Stimulated activated CD8-positive, alpha-beta memory T cell treated with anti-CD3 and anti-CD28 coated beads, Interleukin-2, amount 100 ng/mL, for 48 hours (primary cell): ENCODE results near the gene HAT1.

Experiments
- DNase-seq, 2 donors: peaks; one replicate each; pipeline ENCODE4 v3.0.0-alpha.2; 2020; ENCODE audit warnings: low read depth in 2 of 2

Gene HAT1

DNA sequence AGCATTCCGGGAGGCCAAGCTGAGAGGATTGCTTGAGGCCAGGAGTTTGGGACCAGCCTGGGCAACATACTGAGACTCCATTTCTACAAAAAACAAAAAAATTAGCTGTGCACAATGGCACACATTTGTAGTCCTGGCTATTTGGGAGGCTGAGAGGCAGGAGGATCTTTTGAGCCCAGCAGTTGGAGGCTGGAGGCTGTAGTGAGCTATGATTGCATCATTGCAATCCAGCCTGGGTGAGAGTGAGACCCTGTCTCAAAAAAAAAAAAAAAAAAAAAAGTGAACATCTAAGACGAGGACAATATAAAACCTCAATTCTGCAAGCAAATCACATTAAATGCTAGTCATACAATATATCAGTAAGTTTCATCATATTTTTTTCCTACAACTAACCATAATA, 2.8 kb upstream of the HAT1 start:
- DNase-seq, result no peak

DNA sequence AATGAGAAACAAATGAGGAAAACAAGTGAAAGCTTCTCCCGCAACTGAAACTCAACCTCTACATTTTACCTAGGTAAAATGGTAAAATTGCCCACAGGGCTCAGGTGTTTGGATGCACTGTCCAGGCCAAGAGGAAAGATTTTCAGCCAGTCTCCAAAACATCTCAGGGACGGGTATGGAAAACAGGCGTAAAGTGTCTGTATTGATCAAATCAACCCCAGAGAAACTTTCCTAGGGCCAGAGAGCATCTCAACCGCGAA, 361 bp upstream of the HAT1 start:
- no peak for DNase-seq

DNA sequence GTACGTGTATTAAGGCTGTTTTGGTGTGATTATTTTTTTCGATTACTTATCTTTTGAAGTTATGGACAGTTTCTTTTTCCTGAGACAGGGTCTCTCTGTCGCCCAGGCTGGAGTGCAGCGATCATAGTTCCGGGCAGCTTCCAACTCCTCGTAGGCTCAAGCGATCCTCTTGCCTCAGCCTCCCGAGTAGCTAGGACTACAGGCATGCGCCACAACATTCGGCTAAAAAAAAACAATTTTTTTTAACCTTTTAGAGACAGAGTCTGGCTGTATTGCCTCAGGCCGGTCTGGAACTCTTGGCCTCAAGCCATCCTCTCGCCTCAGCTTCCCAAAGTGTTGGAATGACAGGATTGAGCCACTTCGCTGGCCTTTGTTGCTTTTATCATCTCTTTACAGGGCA, 945 bp downstream of the HAT1 start:
- DNase-seq, result no peak

DNA sequence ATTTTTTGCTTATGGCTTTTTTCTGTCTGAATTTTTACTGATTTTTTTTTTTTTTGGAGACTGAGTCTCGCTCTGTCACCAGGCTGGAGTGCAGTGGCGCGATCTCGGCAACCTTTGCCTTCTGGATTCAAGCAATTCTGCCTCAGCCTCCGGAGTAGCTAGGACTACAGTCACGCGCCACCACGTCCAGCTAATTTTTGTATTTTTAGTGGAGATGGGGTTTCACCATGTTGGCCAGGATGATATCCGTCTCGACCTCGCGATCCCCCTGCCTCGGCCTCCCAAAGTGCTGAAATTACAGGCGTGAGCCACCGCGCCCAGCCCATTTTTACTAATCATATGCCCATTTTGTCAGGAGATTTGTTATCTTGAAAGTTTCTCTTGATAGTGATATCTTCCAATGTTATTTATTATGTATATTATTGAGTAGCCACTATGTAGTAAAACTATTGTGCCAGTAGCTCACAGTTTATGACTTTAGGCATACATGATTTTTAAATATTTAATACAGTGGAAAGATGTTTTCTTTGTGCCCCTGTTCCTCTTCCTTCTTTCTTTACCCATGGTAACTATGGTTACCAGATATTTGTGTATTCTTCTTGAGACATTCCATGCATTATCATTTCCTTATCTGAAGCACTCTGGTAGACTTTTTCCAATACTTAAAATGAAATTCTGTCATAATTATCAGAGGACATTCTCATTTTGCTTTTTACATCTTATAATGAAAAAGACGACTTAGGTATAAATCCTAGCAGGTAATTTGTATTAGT, 2.1 kb downstream of the HAT1 start:
- no peak for DNase-seq

DNA sequence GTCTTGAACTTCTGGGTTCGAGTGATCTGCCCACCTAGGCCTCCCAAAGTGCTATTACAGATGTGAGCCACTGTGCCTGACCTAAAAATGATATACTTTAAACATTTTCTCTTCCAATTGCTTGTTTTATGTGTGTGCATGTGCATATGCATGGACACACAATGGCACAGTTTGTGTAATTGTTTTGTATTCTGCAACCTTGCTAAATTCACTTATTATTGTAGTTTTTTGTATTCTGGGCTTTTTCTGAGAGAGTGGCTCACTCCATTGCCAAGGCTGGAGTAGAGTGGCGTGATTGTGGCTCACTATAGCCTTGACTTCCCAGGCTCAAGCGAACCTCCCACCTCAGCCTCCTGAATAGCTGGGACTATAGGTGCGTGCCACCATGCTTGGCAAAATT, 8.1 kb downstream of the HAT1 start:
- no peak for DNase-seq

DNA sequence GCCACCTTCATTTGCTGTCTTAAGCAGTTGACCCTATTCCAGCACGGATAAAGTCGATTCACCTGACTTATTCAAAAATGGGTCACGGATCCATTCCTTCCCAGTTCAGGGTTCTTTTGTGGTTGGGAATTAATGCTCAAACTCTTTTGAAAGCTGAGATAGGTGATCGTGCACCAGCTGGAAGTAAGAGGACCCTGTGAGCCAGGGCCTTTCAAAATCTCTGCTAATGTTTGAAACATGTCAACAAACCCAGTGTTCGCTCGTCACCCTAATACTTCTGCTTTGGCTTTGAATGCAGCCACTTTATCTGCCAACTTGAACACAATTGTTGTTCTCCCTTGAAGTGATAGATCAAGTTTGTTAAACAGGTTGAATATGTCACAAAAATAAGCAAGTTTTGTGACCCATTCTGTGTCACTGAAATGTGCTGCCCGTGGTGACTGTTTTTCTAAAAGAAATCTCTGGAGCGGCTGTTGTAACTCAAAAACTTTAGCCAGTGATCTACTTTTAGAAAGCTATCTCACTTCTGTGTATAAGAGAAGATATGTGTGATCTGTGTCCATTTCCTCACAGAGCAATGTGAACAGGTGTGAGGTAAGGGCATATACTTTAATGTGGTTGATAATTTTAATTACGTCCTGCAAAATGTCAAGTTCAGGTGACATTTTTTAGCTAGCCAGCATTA, 16.9 kb downstream of the HAT1 start:
- DNase-seq, result no peak

DNA sequence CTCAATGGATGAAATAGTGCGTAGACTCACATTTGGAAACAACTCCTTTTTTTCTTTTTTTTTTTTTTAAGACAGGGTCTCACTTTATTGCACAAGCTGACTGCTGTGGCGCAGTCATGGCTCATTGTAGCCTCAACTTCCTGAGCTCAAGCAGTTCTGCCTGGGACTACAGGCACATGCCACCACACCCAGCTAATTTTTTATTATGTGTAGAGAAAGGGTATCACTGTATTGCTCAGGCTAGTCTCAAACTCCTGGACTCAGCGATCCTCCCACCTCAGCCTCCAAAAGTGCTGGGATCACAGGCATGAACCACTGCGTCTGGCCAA, 17.4 kb downstream of the HAT1 start:
- no peak for DNase-seq

DNA sequence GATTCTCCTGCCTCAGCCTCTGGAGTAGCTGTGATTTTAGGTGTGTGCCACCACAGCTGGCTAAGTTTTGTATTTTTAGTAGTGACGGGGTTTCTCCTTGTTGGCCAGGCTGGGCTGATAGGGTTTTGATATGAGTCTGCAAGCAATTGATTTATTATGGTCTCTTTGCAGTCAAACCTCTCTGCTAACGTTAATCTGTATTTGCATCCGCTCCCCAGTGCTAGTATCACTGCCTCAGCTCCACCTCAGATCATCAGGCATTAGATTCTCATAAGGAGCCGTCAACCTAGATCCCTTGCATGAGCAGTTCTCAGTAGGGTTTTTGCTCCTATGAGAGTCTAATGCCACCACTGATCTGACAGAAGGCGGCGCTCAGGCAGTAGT, 19.0 kb downstream of the HAT1 start:
- no peak for DNase-seq

DNA sequence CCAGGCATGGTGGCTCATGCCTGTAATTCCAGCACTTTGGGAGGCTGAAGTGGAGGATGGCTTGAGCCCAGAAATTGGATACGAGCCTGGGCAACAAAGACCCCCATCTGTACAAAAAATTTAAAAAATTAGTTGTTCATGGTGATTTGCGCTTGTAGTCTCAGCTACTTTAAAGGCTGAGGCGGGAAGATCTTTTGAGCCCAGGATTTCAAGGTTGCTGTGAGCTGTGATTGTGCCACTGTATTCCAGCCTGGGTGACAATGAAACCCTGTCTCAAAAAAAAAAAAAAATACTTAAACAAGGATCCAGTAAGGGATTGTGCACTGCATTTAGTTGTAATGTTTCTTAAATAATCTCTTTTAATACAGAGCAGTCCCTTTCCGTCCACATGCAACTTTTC, 21.6 kb downstream of the HAT1 start:
- DNase-seq, result no peak

DNA sequence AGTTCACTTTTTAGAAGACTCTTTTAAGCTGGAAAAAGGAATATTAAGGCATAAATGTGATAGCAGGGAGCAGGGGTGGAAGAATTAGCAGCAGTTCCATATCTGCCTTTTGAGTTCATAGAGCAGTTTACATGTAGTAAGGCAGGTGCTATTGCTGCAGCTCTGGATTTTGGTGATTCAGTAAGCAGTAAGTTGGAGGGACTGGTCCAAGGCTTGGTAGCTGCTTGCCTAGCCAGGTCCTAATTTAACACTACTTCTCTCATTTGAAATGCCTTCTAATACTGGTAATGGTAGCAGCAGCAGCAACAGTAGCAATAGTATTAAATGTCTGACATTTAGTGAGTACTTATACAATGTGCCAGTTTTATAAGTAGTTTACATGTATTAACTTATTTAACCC, 30.0 kb downstream of the HAT1 start:
- no peak for DNase-seq

DNA sequence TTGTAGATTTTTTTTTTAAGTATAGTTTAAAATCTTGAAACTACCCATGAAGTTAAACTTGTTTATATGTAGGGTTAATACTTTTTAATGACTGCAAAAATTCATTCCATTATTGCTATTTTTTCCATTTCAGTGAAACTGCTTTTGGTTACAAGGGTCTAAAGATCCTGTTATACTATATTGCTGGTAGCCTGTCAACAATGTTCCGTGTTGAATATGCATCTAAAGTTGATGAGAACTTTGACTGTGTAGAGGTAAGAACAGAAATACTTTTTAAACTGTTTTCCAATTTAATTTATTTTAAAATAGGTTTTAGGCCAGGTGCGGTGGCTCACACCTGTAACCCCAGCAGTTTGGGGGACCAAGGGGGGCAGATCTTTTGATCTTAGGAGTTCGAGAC, 30.5 kb downstream of the HAT1 start:
- DNase-seq, result no peak

DNA sequence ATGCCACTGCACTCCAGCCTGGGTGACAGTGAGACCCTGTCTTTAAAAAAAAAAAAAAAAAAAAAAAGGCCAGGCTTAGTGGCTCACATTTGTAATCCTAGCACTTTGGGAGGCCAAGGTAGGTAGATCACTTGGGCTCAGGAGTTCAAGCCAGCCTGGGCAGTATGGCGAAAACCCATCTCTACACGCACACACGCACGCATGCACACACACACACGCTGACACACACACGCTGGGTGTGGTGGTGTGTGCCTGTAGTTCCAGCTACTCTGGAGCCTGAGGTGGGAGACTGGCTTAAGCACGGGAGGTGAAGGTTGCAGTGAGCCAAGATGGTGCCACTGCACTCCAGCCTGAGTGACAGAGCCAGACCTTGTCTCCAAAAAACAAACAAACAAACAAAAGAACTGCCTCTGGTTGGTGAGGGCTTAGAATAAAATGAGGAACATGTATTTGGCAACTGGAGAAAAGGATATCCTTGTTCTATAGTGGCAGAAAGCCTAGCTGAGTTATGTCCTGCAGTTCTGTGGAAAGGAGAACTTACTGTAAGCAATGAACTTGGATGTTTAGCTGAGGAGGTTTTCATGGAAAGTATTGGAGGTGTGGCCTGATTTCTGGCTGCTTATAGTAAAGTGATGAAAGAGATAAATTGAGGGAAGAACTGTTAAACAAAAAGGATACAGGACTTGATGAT, 34.0 kb downstream of the HAT1 start:
- no peak for DNase-seq

DNA sequence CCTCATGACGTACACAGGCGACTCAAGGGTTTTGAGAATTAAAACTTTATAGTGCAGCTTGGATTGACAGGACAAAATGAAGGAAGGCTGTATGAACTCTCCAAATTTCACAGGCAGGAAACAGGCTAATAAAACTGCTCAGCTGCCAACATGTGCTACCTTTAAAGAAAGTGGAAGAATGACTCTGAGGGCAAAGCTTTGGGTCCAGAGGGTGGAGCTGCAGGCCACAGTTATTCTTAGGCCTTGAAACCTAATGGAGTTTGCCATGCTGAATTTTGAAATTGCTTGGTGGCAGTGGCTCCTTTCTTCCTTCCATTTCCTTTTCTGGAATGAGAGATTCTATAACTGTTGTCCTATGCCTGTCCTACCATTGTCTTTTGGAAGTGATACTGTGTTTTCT, 34.8 kb downstream of the HAT1 start:
- no peak for DNase-seq

DNA sequence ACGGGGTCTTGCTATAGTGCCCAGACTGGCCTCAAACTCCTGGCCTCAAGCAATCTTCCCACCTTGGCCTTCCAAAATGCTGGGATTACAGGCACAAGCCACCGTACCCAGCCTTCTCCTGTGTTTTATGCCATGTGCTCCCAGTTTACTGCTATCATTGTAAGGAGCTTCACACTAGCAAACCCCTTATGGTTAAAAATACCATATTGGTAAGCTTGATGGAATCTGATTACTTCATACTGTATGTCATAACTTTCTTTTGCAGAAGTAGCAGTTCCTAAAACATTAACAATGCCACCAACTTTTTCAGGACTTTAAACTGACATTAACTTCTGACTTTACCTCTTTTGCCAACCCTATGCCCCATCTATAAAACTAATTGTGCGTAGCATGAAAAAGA, 36.2 kb downstream of the HAT1 start:
- DNase-seq, result no peak

DNA sequence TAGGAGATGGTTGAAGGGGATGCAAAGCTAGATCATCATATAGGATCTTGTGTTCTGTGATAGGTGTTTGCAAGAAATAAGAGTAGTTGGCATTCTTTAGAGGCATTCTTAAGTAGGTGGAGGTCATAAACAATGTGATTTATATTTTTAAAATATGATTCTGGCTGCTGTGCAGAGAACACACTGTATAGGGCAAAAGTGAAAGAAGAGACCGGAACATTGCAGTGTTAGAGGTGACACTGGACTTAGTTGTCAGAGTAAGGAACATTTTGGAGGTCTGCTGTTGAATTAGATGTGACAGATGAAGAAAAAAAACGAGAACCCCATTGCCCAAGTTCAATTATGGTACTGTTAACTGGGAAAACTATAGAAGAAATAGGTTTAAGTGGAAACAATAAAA, 37.7 kb downstream of the HAT1 start:
- DNase-seq, result no peak

DNA sequence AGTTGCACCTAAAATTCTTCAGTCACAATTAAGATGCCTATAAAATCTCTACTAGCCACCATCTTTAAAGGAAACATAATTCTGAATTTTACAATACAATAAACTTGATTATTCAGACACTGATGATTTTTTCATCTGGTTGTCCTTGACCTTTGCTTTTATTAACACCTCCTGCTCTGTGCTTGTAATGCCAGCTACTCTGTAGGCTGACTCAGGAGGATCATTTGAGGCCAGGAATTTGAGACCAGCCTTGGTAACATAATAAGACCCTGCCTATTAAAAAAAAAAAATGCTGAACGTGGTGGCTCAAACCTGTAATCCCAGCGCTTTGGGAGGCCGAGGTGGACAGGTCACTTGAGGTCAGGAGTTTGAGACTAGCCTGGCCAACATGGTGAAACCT, 38.3 kb downstream of the HAT1 start:
- no peak for DNase-seq

DNA sequence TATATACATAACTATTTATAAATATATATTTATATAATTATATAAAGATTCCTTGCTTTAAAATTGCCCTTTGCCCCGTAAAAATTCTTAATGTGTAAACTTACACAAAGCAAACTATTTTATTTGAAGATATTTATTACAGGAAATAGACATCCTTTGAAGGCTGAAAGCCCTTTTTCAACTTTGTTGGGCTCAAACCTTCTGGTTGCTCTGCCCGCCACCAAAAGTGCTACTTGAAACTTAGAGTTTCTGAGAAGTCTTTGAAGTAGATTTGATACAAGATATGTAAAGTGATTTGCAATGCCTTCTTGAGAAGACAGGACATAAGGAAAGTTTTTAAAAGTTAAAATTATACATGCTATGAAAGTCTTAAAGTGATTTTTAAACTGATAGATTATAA, 40.9 kb downstream of the HAT1 start:
- no peak for DNase-seq

DNA sequence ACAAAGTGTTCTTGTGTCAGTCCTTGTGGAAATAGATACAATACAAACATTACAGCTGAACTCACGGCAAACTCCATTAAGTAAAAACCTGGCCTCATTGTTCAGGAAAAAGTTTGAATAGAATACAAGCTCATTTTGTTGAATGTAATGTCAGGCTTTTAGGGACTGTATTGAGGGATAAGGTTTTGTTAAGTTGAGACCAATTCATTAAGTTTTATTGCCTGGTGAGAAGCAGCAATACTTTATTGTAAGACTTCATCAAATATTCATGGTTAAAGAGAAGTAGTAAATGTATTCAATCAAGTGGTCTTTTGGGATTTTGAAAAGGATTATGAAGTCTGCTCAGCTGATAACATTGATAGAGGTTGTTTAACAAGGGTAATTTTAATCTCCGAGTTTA, 42.0 kb downstream of the HAT1 start:
- no peak for DNase-seq

DNA sequence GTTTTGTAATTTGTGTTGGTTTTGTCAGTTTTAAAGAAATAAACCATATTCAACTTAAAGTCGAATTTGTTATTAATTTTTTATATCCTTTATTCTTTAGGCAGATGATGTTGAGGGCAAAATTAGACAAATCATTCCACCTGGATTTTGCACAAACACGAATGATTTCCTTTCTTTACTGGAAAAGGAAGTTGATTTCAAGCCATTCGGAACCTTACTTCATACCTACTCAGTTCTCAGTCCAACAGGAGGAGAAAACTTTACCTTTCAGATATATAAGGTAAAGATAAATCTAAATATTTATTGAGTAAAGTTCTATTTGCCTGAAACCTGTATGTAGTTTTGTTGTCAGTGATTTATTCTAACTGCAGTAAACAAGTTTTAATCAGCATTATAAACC, 43.0 kb downstream of the HAT1 start:
- DNase-seq, result no peak

DNA sequence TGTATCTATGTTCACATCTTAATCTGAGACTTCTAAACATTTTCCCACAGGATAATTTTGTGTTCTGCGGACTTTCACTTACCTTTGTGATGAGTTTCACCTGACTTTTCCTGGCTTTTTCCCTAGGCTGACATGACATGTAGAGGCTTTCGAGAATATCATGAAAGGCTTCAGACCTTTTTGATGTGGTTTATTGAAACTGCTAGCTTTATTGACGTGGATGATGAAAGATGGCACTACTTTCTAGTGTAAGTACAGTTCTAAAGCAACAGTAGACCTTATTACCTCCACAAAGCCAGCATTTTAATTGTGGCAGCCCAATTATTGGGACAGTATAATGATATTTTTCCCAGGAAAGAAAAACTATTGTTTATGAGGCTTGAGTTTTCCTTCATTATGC, 43.4 kb downstream of the HAT1 start:
- DNase-seq, result no peak

DNA sequence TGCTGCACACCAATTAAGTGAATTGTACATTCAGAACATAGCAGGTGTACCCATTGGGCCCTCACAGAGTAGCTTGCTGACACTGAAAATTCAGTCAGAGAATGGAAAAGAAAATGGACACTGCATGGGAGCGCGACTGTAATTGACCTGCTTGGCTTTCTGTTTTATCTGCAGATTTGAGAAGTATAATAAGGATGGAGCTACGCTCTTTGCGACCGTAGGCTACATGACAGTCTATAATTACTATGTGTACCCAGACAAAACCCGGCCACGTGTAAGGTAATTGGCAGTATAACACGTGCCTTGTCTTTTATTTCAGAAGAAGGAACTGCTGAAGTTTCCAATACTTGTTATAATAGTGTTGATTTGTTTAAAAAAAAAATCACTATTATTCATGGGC, 44.0 kb downstream of the HAT1 start:
- no peak for DNase-seq

DNA sequence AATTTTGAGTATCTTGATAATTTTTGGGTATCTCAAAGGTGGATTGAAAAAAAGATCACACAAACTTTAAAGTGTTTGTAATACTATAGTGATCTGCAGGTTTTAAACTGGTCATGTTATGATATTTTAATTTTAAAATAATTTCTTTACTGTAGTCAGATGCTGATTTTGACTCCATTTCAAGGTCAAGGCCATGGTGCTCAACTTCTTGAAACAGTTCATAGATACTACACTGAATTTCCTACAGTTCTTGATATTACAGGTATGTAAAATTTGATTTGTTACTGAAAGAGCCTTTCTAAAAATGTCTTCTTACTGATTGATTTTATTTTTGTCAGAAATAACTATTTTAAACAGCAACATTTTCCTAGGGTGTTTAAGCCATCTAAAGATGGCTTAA, 44.4 kb downstream of the HAT1 start:
- no peak for DNase-seq

DNA sequence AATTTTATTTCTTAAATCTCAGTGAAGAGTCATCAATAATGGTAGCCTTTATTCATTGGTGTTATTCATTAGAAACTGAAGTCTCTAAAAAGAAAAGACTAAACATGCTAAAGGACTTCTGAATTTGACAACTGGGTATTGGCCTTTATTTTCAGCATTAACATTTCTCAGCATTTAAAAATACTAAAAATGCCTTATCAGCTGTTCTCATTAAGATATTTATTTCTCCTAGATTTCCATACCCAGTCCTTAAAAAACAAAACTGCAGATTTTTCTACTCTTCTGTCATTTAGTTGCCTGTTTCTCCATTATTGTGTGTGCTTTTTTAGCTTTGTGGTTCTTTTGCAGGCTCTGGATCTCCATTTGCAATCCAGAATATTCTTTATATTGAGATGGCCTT, 46.2 kb downstream of the HAT1 start:
- DNase-seq, result no peak
